K562 (cell line): ENCODE data around the gene IL31. TPM values are rescaled to one million over a fixed set of nuclear protein-coding genes. Genes with fewer than 3 reads are reported as not detected.
A peak's percentile ranks its signal among the peaks of the same experiment; 100 is the strongest.

Source experiments
- AFF1 ChIP-seq, 2 experiments: fragments of 450-650 bp; IDR thresholded peaks; 2 replicates each; pipeline ENCODE4 v1.6.1; 2018; ENCODE audit warnings: mild to moderate bottlenecking in 2 of 2, low read depth in 1 of 2; ENCODE audit not compliant: partially characterized antibody in 2 of 2
- CREBBP ChIP-seq: IDR thresholded peaks from one replicate; pipeline ENCODE4 v1.6.1; 2012; ENCODE audit warnings: low read depth, mild to moderate bottlenecking, control low read depth, inconsistent platforms, low read length
- CTCFL ChIP-seq: IDR thresholded peaks from 2 replicates; pipeline ENCODE4 v1.6.1; 2011; ENCODE audit warnings: borderline replicate concordance, low read depth, mild to moderate bottlenecking, moderate library complexity, low read length; ENCODE audit not compliant: insufficient read depth, poor library complexity, severe bottlenecking
- DIDO1 ChIP-seq: fragments of 450-650 bp; IDR thresholded peaks from 2 replicates; pipeline ENCODE4 v1.6.1; 2016; ENCODE audit warnings: low read depth, missing biosample characterization, missing genetic modification characterization
- ELK3 ChIP-seq: fragments of 450-650 bp; formaldehyde crosslinking; IDR thresholded peaks from 2 replicates; pipeline ENCODE4 v1.4.0; 2020; ENCODE audit warnings: mild to moderate bottlenecking
- HDAC8 ChIP-seq: fragments of 450-650 bp; IDR thresholded peaks from 2 replicates; pipeline ENCODE4 v1.6.1; 2016; ENCODE audit warnings: mild to moderate bottlenecking, missing genetic modification characterization, moderate library complexity, missing compliant biosample characterization
- HLTF ChIP-seq: fragments of 450-650 bp; IDR thresholded peaks from 2 replicates; pipeline ENCODE4 v1.6.1; 2016
- KAT8 ChIP-seq: fragments of 450-650 bp; IDR thresholded peaks from 2 replicates; pipeline ENCODE4 v1.6.1; 2016; ENCODE audit warnings: low read depth, mild to moderate bottlenecking
- NFE2 ChIP-seq: IDR thresholded peaks from 2 replicates; pipeline ENCODE4 v1.6.1; 2014; ENCODE audit warnings: antibody characterized with exemption, low read depth
- POLR2AphosphoS2 ChIP-seq: IDR thresholded peaks from 2 replicates; pipeline ENCODE4 v1.6.1; 2012; ENCODE audit warnings: low read length, improper control_type of control experiment
- RBM25 ChIP-seq: fragments of 200-400 bp; formaldehyde crosslinking; IDR thresholded peaks from 2 replicates; pipeline ENCODE4 v1.6.1; 2018; ENCODE audit warnings: low read length, low read depth, moderate library complexity; ENCODE audit not compliant: severe bottlenecking
- ZBTB11 ChIP-seq, 3 experiments: fragments of 200-800 bp in 1 of 3; fragments of 250-450 bp in 1 of 3; fragments of 450-650 bp in 1 of 3; sonication (Bioruptor Pico) in 1 of 3; sonication (Bioruptor generic) in 1 of 3; formaldehyde crosslinking in 1 of 3; IDR thresholded peaks; 2 replicates each; pipeline versions ENCODE4 v1.6.1 to v1.8.0; 2016 to 2022; ENCODE audit warnings: mild to moderate bottlenecking in 2 of 3, missing genetic modification characterization in 2 of 3, missing compliant biosample characterization in 1 of 3, moderate library complexity in 1 of 3
- ZFX ChIP-seq: sonication (generic); formaldehyde crosslinking; IDR thresholded peaks from 2 replicates; pipeline ENCODE4 v1.8.0; 2022; ENCODE audit warnings: mild to moderate bottlenecking, missing genetic modification reagents, moderate library complexity
- ZNF384 ChIP-seq: IDR thresholded peaks from 2 replicates; pipeline ENCODE4 v1.6.1; 2012; ENCODE audit warnings: low read depth, low read length, improper control_type of control experiment
- ZNF445 ChIP-seq: fragments of 250-450 bp; sonication (Bioruptor Pico); IDR thresholded peaks from 2 replicates; pipeline ENCODE4 v1.4.0; 2020; ENCODE audit warnings: low read depth, mild to moderate bottlenecking, moderate library complexity
- polyA plus RNA-seq, 8 experiments: library from polyadenylated mRNA; depleted of rRNA in 4 of 8; stranded (reverse) in 5 of 8; unstranded in 3 of 8; fragments of >200 nt; fragmentation: Nextera tagmentation in 2 of 8; fragmentation: Illumina TruSeq in 1 of 8; extraction: Ambion mirVana in 2 of 8; extraction: Trizol in 1 of 8; gene quantifications; 2 replicates each; pipeline versions ENCODE4 v1.2.1 to v1.2.3, GENCODE V29; 2011 to 2014; ENCODE audit warnings: inconsistent platforms in 1 of 8, missing spikeins in 1 of 8
- total RNA-seq, 7 experiments: library from RNA; depleted of rRNA in 6 of 7; stranded (reverse); fragments of >200 nt in 6 of 7; fragmentation: Illumina TruSeq in 2 of 7; extraction: Trizol in 2 of 7; gene quantifications; 2 replicates each; pipeline versions ENCODE4 v1.2.1 to v1.2.3, GENCODE V29; 2011 to 2021; ENCODE audit warnings: low replicate concordance in 1 of 7

IL31 gene
- total and polyA plus RNA-seq, 9 of the 15 experiments (the other 6 are each of a cell fraction or from before 2014, with no cell fraction given), result not detected

- TF ChIP-seq ELK3 (CRISPR knock-in tag), result no peak
- TF ChIP-seq AFF1 (IDR thresholded peaks at IDR 0.05; ENCODE audit: low read depth in 1 of 2, partially characterized antibody in 2 of 2), result no peak
- no peak for TF ChIP-seq ZNF445
- peak; percentile 35; the same call in 1 of the 2 replicates for TF ChIP-seq NFE2
- TF ChIP-seq ZNF384, result no peak
- no peak for TF ChIP-seq KAT8
- TF ChIP-seq RBM25, result no peak
- no peak for TF ChIP-seq ZFX (CRISPR knock-in tag)
- no peak for TF ChIP-seq CTCFL
- no peak for TF ChIP-seq CREBBP
- TF ChIP-seq HLTF, result no peak
- peak in 1 of 3 experiments; percentile 81; a peak in 2 of 6 replicates for TF ChIP-seq ZBTB11 (CRISPR knock-in tag; IDR thresholded peaks at IDR 0.05)
- TF ChIP-seq POLR2AphosphoS2, result peak; percentile 52
- no peak for TF ChIP-seq HDAC8 (tag)
- no peak for TF ChIP-seq DIDO1 (tag)
Measured at GRCh38 chr12:122205053-122205925, 31.3 kb upstream of the IL31 start (continued).
